AG08396 (cell line): Measurements from ENCODE around the gene SSNA1.

Source experiments
- DNase-seq: peaks from one replicate; pipeline ENCODE4 v3.0.0; 2012; ENCODE audit warnings: low spot score, mixed read lengths

The SSNA1 gene, protein sequence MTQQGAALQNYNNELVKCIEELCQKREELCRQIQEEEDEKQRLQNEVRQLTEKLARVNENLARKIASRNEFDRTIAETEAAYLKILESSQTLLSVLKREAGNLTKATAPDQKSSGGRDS

DNA sequence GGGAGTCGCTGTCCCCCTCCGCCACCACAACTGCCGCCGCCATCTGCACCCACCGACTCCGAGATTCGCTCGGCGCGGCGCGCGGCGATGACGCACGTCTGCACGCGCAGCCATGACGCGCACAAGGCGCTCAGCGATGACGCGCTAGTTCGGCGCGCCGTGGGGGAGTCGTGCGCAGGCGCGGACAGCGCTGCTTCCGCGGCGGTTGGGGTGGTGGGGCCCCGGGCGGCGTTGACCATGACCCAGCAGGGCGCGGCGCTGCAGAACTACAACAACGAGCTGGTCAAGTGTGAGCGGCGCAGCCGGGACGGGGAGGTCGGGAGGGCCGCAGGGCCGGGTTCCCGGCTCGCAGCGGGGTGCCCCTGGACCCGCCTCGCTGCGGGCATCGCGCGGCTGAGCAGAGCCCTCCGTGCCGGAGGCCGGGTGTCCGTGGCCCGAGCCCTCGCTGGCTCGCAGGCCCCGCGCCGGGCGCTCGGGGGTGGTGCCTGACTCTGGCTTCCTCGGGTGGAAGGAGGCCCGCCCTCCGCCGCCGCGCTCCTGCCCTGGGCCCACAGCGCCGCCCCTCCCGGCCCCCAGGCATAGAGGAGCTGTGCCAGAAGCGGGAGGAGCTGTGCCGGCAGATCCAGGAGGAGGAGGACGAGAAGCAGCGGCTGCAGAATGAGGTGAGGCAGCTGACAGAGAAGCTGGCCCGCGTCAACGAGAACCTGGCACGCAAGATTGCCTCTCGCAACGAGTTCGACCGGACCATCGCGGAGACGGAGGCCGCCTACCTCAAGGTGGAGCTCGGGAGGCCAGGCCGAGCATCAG, at the start of gene SSNA1, which contains the start of gene ANAPC2:
Gene SSNA1 (plus strand): TSS at position 187 of the 807 bp plus-strand sequence. CDS start 51 bp downstream, at position 238.
Gene ANAPC2 (minus strand): TSS at position 71 of the 807 bp plus-strand sequence. CDS start 28 bp downstream, at position 43.
- peak; percentile 98 for DNase-seq

- peak; percentile 80 for DNase-seq
Observed at GRCh38 chr9:137138722-137139467, 49.6 kb upstream of the SSNA1 start, which contains the start of gene GRIN1. Gene GRIN1 (plus strand): TSS chr9:137139154. CDS start chr9:137139487, 333 bp downstream.

- DNase-seq: no peak
Observed at GRCh38 chr9:137139468-137140150, 48.9 kb upstream of the SSNA1 start.

DNA sequence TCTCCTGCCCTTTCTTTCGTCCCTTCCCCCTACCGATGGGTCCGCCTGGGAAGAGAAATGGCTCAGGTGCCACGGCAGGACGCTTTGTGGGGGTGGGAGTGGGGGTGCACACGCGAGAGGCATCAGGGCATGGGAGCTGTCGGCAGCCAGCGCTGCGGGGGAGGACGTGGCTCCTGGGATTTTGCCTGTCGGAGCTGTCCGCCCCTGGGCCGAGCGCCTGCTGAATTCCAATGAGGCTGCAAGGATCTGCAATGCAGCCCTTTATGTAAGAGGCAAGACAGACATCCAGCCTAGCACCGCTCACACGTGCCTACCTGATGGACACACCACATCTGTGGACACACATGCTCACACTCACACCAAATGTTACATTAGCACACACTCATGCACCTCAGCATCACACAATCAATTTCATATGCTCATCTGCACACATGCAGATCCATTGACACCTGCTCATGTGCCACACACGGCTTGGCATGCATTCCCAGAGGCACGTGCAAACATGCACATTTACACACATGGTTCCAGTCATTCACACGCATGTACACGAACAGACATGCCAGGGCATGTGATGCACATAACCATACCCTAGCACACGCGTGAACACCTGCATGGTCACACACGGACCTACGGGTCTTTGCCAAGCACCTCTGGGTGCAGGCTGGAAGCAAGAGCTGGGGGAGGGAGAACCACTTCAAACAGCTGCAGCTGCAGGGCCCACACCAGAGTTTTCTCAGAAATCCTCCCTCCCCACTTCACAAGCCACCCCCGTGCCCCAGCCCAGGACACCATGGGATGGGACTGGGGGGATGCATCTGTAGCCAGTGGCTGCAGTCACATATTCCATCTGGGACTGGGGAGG, 48.1 kb upstream of the SSNA1 start:
- DNase-seq: no peak

GRCh38 chr9:137141050-137141810, 47.2 kb upstream of the SSNA1 start:
- DNase-seq: no peak

DNA sequence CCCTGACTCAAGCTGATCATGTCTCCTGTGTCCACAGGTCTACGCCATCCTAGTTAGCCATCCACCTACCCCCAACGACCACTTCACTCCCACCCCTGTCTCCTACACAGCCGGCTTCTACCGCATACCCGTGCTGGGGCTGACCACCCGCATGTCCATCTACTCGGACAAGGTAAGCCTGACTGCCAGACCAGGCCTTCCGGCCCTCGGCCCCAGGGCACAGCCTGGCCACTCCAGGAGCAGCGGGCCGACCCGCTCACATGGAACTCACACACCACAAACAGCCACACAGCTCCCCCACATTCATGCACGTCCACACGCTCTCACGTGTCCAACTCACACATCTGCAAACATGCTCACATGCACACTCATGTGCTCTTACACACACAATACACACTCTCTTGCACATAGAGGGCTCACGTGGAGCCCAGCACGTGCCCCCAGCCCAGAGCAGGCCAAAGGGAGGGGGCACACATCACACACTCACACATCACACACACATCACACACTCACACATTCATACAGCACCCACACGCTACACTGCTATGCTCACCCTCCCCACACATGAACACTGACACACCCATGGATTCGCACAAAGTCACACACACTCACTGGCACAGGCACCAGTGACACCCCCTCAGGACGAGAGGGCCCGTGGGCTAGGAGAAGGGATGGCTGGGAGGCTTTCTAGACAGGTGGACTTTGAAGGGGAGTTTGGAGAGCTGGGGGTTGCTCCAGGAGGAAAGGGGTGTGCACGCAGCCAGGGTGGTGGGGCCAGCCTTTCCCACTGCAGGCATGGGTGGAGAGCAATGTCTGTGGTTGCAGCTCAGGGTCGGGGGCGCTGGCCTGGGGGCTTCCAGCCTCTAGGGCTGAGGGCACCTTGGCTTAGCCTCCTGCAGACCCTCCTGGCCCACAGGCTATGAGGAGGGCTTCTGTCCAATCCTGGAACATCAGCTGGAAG, 46.2 kb upstream of the SSNA1 start:
- DNase-seq: no peak

DNA sequence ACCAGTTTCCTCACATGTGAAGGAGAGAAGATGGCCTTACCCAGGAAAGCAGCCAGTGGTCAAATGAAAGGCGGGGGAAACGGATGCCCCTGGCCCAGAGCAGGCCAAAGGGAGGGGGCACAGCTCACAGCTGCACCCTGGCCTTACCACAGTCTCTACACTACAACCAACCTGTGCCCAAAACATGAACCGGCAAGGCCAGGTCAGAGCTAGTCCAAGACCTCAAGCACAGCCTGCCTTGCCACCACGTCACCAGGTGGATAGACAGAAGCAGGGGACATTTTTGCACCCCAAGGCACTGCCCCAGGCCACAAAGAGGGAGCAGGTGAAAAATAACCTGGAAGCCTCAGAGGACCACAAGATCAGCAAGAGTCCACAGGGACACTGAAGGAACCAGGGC, 45.0 kb upstream of the SSNA1 start:
- no peak for DNase-seq

GRCh38 chr9:137145731-137146526, 42.5 kb upstream of the SSNA1 start:
- no peak for DNase-seq

DNA sequence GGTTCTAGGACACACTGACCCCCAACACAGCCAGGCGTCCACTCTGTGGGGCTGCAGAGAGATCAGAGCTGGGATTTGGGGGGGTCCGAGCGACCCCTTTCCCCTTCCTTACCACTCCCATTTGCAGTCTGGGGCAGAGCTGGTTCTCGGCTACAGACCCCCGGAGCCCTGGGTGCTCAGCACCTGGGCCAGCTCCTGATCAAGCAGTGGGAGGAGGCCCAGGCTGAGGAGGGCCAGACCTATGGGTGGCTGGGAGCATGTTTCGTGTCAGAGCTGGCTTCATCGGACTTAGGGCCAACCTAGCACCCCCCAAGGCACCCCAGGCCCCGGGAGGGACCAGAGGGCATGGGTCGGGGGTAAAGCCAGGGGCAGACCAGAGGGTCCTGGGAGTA, 42.0 kb upstream of the SSNA1 start:
- DNase-seq: no peak

DNA sequence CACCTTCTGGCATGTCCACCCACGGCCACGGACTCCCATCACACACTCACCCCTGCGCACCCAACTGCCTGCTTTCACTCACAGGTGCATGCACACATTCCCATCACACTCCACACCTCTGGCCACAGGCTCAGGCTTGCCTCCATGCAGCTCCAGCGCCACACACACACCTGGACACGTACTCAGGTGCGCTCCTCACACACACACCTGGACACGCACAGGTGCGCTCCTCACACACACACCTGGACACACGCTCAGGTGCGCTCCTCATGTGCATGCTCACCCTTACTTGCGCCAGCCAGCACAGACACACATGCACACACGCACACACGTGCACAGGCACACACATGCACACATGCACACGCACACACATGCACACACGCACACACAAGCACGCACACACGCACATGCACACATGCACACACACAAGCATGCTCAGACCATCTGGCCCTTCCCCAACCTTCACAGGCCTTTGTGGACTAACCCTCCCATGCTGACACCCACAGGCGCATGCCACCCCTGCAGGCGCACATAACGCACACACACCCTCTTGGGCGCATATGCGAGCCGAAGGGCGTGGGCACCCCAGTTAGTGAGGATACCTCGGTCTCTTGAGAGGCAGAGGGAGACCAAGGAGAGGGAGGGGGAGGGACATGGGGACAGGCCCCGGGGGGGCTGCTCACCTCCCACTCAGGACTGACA, 41.2 kb upstream of the SSNA1 start:
- no peak for DNase-seq

DNA sequence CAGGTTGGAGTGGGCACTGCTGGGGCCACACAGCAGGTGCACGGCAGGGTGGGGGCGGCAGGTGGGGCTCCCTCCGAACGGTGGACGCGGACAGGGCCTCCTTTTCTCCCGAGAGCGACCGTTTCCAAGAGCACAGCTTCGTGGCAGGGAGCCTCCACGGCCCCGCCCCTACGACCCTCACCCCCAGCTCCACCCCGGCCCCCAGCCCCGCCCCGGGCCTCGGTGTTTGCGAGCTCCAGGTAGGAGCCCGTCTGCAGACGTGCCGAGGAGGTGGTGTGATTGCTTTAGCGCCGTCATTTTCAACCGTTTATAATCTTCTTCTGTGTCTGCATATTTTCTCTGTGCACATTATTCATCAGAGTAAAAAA, 40.7 kb upstream of the SSNA1 start:
- no peak for DNase-seq

DNA sequence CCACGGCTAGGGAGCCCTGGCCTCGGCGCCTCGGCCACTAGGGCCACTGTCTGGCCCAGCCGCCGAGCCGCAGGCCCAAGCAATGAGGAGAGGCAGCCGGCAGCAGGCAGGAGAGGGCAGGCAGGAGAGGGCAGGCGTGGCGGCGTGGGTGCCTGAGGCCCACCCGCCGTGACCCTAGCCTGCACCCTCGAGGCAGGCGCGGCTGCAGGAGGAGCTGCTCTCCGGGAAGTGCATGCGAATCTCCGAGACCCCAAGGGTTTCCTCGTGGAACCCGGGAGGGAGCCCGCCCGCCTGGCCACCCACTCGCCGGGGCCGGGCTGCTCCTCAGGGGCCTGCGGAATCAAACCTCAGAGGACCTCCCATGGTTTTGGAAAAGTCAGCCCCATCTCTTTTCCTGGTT, 40.2 kb upstream of the SSNA1 start:
- DNase-seq: no peak

DNA sequence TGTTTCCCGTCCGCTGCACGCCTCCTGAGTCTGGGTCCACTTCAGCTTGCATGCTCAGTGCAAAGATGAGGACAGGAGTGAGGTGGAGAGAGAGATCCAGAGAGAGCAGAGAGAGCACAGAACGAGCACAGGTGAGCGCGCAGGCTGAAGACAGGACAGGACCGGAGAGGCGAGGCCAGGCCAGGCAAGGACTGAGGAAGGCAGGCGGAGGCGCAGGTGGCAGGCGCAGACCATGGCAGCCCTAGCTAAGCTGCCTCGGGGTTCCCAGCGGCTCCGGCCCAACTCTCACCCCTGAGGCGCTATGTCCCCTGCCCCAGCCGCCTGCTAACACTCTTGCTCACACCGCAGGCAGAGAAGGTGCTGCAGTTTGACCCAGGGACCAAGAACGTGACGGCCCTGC, 39.8 kb upstream of the SSNA1 start:
- DNase-seq: no peak

DNA sequence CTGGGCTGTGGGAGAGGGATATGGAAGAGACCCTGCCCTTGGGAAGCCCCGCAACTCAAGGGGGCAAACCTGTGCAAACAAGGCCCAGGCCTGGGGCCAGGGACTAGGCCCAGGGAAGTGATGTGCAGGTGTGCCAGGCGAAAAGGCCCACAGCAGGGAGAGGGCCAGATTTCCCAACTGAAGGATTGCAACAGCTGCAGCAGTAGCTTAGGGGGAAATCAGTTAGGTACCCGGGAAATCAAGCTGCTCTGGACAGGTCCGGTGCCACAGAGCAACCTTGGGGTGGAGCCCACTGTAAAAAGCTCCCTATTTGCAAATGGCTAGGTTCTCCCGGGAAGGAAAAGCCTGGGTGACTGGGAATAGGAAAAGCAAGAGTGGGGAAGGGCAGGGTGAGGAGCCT, 39.1 kb upstream of the SSNA1 start:
- no peak for DNase-seq

DNA sequence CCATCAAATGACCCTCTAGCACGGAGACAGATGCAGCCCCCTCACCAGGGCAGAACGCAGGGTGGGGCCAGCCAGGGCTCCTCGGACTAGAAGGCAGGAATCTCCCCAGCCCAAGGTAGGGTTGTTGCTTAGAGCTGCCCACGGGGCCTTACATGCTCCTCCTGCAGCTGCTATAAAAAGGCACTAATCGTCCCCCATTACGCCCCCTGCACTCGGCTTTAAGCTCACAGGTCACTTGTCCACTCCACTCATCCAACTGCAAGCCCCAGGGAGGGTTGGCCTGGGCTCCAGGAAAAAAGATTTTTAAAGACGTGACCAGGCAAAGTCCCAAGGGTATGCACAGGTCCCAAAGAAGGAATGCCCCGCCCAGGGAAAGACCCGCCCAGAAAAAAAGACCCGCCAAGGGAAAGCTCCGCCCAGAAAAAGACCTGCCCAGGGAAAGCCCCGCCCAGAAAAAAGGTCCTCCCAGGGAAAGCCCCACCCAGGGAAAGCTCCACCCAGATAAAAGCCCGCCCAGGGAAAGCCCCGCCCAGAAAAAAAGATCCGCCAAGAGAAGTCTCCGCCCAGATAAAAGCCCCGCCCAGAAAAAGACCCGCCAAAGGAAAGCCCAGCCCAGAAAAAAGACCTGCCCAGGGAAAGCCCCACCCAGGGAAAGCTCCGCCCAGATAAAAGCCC, 38.4 kb upstream of the SSNA1 start:
- DNase-seq: no peak

DNA sequence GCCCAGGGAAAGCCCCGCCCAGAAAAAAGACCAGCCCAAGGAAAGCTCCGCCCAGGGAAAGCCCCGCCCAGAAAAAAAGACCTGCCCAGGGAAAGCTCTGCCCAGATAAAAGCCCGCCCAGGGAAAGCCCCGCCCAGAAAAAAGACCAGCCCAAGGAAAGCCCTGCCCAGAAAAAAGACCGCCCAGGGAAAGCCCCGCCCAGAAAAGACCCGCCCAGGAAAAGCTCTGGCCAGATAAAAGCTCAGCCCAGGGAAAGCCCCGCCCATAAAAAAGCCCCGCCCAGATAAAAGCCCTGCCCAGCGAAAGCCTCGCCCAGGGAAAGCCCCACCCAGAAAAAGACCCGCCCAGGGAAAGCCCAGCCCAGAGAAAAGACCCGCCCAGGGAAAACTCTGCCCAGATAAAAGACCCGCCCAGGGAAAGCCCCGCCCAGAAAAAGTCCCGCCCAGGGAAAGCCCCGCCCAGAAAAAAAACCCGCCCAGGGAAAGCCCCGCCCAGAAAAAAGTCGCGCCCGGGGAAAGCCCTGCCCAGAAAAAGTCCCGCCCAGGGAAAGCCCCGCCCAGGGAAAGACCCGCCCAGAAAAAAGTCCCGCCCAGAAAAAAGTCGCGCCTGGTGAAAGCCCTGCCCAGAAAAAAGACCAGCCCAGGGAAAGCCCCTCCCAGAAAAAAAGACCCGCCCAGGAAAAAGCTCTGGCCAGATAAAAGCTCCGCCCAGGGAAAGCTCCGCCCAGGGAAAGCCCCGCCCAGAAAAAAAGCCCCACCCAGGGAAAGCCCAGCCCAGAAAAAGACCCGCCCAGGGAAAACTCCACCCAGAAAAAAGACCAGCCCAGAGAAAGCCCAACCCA, 37.6 kb upstream of the SSNA1 start:
- DNase-seq: no peak
